ENCODE measurements around the gene MLPH. TPM values are rescaled to one million over a fixed set of nuclear protein-coding genes. Genes with fewer than 3 reads are reported as not detected.

Gene MLPH
- total and polyA plus RNA-seq, 2 of the 13 experiments (the other 11 are each of a cell fraction or from before 2014, with no cell fraction given) = 0.12 TPM; not detected in 1

DNA sequence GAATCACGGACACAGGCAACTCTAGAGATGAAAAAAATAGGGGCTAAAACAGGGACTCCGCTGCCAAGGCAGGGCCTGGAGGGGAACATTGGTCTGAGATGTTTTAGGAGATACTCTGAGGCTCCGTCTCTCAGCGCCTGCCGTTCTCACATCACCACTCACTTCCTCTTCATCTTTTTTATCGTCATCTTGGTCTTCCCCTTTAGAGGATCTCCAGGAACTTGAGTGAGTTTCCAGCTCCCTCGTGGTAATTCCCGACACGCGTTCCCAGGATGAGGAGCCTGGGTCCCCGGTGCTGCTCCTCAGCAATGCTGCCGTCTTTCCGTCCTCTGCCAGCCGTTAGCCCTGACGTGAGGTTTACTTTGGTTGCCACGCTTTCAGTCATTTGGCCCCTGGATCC is 16.1 kb downstream of the MLPH start (continued):
- TF ChIP-seq, protein P1, sequence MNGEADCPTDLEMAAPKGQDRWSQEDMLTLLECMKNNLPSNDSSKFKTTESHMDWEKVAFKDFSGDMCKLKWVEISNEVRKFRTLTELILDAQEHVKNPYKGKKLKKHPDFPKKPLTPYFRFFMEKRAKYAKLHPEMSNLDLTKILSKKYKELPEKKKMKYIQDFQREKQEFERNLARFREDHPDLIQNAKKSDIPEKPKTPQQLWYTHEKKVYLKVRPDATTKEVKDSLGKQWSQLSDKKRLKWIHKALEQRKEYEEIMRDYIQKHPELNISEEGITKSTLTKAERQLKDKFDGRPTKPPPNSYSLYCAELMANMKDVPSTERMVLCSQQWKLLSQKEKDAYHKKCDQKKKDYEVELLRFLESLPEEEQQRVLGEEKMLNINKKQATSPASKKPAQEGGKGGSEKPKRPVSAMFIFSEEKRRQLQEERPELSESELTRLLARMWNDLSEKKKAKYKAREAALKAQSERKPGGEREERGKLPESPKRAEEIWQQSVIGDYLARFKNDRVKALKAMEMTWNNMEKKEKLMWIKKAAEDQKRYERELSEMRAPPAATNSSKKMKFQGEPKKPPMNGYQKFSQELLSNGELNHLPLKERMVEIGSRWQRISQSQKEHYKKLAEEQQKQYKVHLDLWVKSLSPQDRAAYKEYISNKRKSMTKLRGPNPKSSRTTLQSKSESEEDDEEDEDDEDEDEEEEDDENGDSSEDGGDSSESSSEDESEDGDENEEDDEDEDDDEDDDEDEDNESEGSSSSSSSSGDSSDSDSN (CRISPR knock-in tag; IDR thresholded peaks at IDR 0.05) = no peak
- no peak for TF ChIP-seq KDM4B (CRISPR knock-in tag; IDR thresholded peaks at IDR 0.05)
- no peak for TF ChIP-seq ZFP90 (CRISPR knock-in tag; IDR thresholded peaks at IDR 0.05; ENCODE audit: borderline replicate concordance)
- TF ChIP-seq ZNF589 (CRISPR knock-in tag; conservative IDR thresholded peaks at IDR 0.05) = no peak
- TF ChIP-seq ZNF354B (CRISPR knock-in tag; IDR thresholded peaks at IDR 0.05) = no peak
- TF ChIP-seq ZNF792 (CRISPR knock-in tag; IDR thresholded peaks at IDR 0.05) = no peak
- TF ChIP-seq, protein P2, sequence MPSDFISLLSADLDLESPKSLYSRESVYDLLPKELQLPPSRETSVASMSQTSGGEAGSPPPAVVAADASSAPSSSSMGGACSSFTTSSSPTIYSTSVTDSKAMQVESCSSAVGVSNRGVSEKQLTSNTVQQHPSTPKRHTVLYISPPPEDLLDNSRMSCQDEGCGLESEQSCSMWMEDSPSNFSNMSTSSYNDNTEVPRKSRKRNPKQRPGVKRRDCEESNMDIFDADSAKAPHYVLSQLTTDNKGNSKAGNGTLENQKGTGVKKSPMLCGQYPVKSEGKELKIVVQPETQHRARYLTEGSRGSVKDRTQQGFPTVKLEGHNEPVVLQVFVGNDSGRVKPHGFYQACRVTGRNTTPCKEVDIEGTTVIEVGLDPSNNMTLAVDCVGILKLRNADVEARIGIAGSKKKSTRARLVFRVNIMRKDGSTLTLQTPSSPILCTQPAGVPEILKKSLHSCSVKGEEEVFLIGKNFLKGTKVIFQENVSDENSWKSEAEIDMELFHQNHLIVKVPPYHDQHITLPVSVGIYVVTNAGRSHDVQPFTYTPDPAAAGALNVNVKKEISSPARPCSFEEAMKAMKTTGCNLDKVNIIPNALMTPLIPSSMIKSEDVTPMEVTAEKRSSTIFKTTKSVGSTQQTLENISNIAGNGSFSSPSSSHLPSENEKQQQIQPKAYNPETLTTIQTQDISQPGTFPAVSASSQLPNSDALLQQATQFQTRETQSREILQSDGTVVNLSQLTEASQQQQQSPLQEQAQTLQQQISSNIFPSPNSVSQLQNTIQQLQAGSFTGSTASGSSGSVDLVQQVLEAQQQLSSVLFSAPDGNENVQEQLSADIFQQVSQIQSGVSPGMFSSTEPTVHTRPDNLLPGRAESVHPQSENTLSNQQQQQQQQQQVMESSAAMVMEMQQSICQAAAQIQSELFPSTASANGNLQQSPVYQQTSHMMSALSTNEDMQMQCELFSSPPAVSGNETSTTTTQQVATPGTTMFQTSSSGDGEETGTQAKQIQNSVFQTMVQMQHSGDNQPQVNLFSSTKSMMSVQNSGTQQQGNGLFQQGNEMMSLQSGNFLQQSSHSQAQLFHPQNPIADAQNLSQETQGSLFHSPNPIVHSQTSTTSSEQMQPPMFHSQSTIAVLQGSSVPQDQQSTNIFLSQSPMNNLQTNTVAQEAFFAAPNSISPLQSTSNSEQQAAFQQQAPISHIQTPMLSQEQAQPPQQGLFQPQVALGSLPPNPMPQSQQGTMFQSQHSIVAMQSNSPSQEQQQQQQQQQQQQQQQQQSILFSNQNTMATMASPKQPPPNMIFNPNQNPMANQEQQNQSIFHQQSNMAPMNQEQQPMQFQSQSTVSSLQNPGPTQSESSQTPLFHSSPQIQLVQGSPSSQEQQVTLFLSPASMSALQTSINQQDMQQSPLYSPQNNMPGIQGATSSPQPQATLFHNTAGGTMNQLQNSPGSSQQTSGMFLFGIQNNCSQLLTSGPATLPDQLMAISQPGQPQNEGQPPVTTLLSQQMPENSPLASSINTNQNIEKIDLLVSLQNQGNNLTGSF (CRISPR knock-in tag; IDR thresholded peaks at IDR 0.05) = no peak
- no peak for TF ChIP-seq ZKSCAN8 (CRISPR knock-in tag; IDR thresholded peaks at IDR 0.05; ENCODE audit: borderline replicate concordance)
